Activated T-cell treated with anti-CD3 and anti-CD28 coated beads for 1 hour (primary cell): ENCODE data around the gene ETHE1.
A peak's percentile ranks its signal among the peaks of the same experiment; 100 is the strongest.
"Not testable (repeated sequence)": the region's sequence is repeated elsewhere in the genome, so short reads cannot be mapped to it uniquely, and the experiment has no call there.

Source experiments
- DNase-seq: peaks from one replicate; pipeline ENCODE4 v3.0.0-alpha.2; 2020; ENCODE audit warnings: low read depth

Gene ETHE1

DNA sequence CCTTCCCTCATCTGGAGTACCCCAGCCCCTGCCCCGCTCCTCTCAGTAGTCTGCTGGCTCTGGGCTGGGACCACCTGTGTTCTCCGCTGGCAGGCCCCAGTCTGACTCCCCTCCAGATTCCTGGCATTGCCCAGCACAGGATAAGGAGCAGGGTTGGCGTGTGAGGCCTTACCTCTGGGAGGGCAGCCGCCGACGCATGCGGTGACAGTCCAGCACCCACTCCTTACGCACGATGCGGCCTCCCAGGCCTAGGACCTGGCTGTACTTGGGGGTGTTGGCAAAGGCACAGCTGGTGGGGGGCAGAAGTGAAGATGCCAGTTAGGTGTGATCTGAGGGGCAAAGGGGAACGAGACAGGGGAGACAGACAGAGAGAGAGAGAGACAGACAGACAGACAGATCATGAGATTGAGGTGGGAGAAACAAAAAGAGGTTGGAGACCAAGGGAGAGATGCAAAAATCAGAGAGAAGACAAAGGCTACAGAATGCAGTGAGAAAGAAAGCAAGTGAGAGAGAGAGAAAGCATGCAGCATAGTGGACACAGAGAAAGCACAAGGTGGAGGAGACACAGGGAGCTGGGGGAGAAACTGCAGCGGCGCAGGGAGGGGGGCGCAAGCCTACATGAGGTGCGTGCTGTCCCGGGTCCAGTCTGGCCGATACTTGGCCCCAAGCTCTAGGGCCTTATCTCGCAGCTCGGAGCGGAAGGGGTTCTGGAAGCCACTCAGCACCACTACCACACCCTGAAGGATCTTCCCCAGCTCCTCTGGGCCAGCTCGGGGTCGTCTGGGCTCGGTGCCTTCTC, 24.6 kb upstream of the ETHE1 start:
- DNase-seq = no peak

DNA sequence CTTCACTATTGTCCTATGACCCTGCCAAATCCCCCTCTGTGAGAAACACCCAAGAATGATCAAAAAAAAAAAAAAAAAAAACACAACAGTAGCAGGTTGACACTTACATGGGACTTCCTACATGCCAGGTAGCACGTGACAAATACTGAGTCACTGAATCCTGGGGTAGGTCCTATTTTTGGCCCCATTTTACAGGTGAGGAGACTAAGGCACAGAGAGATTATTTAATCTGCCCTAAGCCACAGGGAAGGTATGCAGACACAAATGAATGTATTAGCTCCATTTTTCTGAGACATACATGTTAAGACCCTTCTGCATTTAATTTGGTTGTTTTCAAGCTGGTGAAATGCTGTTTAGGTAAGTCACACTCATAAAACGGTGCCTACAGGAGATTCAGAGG, 21.7 kb upstream of the ETHE1 start:
- no peak for DNase-seq

DNA sequence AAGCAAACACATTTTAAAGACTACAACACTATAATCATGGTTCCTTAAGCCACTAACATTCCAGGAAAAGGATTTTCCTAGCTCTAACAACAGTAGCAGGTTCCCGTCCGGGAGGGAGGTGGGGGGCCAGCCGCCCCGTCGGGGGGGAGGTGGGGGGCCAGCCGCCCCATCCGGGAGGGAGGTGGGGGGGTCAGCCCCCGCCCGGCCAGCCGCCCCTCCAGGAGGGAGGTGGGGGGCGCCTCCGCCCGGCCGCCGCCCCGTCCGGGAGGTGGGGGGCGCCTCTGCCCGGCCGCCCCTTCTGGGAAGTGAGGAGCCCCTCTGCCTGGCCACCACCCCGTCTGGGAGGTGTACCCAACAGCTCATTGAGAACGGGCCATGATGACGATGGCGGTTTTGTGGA, 20.9 kb upstream of the ETHE1 start:
- DNase-seq = not testable (repeated sequence)

- DNase-seq = no peak
Measured at GRCh38 chr19:43546581-43546980, 19.6 kb upstream of the ETHE1 start.

GRCh38 chr19:43545981-43546380, 19.0 kb upstream of the ETHE1 start:
- DNase-seq = no peak

DNA sequence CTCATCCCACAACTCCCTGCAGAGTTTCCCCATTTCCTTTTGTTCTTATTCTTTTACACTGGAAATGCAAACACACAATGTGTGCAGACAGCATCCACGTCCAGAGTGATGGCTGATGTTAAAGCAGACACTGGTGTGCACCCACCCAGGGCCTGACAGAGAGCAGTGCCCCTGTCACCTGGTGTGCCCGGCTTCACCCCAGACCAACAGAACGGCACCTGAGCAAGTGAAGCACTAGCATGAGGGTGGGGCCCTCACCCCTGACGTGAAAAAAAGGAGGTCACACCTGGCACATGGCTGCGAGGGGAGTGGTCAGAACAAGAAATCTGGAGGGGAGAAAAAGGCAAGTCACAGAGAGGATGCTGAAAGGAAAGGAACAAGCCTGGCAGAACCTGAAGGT, 18.3 kb upstream of the ETHE1 start:
- no peak for DNase-seq

- no peak for DNase-seq
Measured at GRCh38 chr19:43544077-43544476, 17.1 kb upstream of the ETHE1 start.

GRCh38 chr19:43541920-43542650, 15.1 kb upstream of the ETHE1 start:
- no peak for DNase-seq

GRCh38 chr19:43540381-43540780, 13.4 kb upstream of the ETHE1 start:
- DNase-seq = no peak

GRCh38 chr19:43538922-43539321, 11.9 kb upstream of the ETHE1 start:
- no peak for DNase-seq

DNA sequence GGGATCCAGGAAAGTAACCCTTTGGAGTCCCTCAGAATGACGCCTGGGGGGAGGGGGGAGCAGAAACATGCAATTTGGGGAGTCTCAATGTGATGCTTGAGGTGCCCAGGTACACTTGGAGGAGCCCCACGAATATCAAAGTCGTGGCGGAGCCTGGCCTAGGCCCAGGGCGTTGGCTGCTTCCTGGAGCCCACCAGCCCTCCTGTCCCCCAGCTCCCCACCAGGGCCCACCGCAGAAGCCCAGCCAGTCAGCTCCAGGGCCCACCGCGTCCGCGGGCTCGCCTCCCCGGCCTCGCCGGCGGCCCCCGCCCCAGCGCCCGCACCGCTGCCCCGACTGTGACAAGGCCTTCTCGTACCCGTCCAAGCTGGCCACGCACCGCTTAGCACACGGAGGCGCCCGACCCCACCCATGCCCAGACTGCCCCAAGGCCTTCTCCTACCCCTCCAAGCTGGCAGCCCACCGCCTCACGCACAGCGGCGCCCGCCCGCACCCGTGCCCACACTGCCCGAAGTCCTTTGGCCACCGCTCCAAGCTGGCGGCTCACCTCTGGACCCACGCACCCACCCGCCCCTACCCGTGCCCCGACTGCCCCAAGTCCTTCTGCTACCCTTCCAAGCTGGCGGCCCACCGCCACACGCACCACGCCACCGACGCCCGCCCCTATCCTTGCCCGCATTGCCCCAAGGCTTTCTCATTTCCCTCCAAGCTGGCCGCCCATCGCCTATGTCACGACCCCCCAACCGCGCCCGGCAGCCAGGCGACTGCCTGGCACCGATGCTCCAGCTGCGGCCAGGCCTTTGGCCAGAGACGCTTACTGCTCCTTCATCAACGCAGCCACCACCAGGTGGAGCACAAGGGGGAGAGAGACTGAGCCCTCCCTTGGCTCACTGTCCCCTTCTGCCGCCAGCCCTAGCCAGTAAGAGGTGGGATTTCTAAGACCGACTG, 8.1 kb upstream of the ETHE1 start:
- no peak for DNase-seq

GRCh38 chr19:43534305-43534815, 7.4 kb upstream of the ETHE1 start:
- DNase-seq = no peak

- DNase-seq = peak; percentile 91
Measured at GRCh38 chr19:43533546-43534304, 6.7 kb upstream of the ETHE1 start.

DNA sequence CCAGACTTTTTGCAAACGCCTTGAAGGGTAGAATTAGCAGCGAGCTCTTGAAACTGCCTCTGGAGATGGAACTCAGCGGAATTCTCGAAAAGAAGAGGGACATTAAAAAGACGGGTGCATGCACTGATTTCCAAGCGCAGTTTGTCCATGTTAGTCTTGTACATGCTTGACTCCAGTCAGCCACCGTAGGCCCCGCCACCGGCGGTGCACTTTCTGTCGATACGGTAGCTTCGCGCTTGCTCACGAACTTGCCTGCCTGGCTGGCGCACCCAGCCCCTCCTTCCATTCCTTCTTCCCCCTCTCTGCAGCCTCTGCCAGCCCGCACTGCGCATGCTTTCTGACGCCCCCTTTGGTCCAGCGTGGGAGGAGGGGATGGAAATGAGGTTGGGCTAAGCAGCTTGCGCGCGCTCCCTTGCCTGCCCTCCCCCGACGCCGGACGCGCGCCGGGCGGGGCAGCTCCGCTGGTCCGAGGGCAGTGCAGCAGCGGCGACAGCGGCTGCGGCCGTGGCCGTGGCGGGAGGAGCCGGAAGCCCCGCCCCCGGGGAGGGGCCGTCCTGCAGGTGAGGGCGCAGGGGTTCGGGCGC, 6.1 kb upstream of the ETHE1 start, which contains the start of gene ZNF575:
Gene ZNF575, plus strand, starts transcription at position 227 of the 584 bp plus-strand sequence. CDS start 1,235 bp downstream, outside the sequence.
- DNase-seq = peak; percentile 74

GRCh38 chr19:43532571-43532961, 5.6 kb upstream of the ETHE1 start:
- DNase-seq = no peak

- DNase-seq = no peak
Measured at GRCh38 chr19:43527860-43528622, 1.0 kb upstream of the ETHE1 start.

DNA sequence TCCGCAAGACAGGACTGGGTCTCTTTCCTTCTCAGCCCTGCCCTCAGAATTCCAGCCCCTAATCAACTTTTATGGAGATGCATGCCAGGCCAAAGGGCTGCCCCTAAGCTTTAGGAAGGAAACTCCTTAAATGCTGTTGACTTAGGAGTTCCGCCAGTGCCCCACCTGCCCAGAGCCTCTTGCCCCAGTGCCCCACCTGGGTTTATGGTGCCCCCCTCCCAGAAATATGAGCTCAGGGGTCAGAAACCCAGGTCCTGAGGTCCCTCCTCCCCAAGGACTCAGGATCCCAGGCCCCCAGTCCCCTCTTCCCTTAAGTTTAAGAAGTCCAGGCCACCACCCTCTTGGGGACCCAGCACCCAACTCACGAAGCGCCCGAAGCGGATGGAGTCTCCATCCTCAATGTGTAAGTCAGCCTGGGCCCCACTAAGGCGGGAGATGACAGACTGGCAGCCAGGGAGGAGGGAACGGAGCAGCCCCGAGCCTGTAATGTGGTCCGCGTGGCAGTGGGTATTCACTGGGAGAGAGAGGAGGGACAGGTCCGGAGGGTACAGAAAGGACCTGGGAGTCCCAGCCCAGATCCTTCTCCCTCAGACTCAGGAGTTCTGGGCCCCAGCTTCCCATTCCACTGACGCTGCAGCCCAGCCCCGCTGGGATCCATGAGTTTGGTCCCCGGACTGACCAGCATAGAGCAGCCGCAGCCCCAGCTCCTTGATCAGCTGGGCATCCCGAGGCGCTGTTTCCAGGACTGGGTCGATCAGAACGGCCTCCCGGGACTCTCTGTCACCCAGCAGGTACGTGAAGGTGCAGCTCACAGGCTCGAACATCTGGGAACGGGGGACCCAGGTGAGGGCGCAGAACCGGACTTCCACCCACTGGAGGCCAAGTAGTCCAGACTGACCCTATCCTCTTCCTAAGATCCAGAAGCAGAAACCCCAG, 897 bp downstream of the ETHE1 start:
- no peak for DNase-seq

- no peak for DNase-seq
Measured at GRCh38 chr19:43524922-43525835, 1.8 kb downstream of the ETHE1 start.
